Endothelial cell of hepatic sinusoid (primary cell): Measurements from ENCODE around the gene OPN3.

Source experiments
- in situ Hi-C: cut with HindIII; loops from 2 replicates; pipeline ENCODE4 v1.10.0; 2017; ENCODE audit warnings: low sequenced_read_pairs

The OPN3 gene

GRCh38 chr1:241647658-241648057 is 7.5 kb upstream of the OPN3 start:
- in situ Hi-C loops = no loop called here

- in situ Hi-C loops = no loop called here
Observed at GRCh38 chr1:241646201-241646600, 6.0 kb upstream of the OPN3 start.

DNA sequence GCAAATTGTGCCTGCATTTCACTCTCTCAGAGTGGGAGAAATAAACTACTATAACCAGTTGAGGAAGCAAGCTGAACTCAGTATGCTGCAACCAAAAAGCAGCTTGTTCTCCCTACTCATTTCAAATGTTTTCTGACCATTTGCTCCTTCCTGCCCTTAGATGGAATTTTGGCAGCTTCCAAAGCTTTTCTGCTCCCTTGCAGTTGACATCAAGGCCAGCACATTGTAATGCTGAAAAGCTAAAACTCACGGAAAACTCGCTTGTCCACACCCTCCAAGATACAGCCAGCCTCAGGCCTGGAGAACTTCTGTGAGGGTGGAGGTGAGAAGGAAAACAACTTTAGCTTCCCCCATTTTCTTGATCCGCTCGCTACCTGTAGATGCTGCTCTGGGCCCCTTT is 5.0 kb upstream of the OPN3 start:
- in situ Hi-C loops = no loop called here

GRCh38 chr1:241644259-241644658 is 4.1 kb upstream of the OPN3 start:
- in situ Hi-C loops = no loop called here

DNA sequence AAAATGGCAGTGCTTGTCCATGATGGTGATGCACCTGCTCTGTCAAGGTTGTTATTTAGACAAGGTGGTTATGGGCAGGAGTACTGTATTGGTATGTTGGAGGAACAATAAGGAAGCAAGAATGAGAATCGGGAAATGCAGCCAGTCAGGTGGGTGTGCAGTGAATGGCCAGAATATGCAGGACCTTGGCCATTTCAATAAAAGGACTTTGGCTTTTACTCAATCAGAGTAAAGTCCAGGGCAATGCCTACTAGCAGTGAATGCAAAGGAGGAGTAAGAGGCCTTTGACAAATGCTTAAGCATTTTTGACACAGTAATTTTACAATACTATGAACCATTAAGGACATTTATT is 2.4 kb upstream of the OPN3 start:
- in situ Hi-C loops = no loop called here

DNA sequence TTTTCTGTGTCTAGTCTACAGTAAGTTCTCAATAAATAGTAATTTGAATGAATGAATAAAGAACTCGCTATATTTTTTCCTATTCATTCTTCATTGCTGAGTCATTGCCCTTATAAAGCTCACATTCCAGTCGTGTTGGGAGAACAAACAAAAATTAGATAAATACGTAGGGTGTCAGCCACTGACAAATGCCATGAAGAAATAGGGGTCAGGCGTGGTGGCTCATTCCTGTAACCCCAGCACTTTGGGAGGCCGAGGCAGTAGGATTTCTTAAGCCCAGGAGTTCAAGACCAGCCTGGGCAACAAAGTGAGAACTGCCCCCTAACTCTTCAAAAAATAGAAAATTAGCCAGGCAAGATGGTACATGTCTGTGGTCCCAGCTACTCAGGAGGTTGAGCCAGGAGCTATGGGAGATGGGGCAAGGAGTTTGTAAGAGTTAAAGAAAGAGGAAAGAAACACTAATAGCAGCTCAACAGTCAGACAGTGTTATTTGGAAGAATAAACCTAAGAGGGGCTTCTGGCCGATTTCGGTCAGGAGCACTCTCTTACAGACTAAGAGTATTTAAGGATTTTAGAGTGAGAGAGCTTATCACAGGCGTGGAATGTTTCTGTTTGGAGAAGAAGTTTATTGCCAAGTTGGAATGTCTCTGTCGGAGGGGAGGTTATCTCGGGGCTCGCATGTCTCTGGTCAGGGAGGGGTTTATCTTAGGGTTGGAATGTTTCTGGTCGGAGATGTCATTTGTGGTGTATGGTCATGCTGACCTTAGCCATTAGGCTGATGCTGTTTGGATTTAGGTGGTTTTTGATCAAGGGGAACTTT is 1.8 kb upstream of the OPN3 start:
- in situ Hi-C loops = no loop called here

DNA sequence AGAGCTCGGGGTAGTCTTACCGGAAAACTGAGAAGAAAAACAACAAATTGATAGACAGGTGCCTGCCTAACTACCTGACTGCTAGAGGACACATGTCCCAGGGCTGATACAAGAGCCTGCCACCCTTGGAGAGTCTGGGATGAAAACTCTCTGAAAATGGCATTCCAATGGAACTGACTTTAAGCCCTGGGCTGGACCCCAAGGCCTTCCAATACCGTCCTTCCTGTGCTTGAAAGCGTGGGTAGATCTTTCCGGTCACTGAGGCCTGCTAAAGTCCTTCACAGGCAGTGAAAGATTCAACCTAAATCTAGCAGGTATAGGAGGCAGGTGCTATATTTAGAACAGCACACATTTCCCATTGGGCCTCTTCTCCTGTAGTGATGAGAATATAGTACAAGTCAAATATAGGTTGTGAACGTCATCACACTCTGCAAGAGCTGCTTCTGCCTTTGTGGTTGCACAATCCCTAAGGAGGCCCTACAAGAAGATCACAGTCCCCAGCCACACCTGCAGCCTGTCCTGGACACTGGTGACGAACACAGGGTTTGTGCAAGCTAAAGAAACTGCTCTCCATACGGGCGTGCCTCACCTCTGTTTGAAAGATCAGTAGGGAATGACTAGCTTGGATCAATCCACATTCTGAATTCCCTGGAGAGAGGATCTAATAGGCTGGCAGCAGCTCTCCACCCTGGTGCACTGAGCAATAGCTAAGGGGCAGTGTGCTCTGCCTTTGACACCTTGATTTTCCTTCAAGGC is 876 bp upstream of the OPN3 start:
- in situ Hi-C loops = no loop called here

- in situ Hi-C loops = no loop called here
Observed at GRCh38 chr1:241639623-241640148, 483 bp downstream of the OPN3 start.

DNA sequence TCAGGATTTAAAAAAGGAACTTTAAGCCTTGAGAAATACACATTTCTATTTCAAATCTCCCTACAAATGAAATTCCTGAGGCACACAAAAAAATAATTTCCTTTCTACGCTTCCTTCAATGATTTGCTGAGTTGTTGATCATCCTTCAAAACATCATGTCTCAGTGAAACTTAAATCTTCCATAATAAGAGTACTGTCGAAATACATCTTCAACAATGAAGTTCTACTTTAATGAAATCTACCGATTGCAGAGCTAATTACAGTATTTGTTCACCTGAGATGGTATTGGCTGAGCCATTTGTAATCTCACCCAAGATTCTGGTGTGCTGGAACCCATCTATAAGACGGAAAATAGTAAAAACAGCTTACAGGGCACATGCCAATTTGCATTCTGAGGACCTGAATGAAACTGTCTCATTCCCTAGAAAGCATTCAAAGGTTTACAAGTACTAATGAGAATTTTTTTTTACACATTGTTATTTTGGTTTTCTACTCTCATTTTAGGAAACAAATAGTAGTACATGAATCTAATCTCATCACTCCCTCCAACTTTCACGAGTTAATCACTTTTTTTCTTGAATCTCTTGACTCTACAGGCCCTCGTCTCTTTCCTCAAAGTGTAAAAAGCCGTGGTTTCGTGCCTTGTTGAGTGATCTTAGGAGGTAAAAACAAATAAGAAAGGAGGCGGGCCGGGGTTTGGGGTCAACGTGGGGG is 1.1 kb downstream of the OPN3 start:
- in situ Hi-C loops = no loop called here

DNA sequence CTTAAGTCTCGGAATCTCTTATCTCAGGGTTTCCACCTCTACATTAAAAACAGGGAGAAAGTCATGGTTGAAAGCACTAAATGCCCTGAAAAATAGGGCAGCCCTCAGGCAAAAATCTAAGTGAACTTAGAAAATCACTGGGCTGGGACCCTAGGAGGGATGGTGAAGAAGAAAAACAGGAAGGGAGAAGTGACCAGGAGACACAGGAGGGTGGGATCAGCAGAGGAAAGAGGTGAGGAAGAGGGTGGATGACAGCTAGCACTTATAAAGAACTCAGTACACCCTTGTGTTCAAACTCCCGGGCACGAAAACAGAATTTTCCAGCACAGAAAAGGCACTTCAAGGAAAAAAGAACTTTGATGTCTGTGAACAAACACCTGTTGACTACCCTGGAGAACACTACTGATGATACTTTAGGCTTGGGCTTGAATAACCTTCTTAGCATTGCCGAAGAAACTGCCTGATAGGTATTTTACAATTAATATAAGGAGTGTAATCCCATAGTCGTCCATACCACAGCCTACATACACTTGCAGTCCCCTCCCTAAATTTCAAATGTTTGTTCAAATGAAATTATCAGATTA is 2.0 kb downstream of the OPN3 start:
- in situ Hi-C loops = no loop called here

- in situ Hi-C loops = no loop called here
Observed at GRCh38 chr1:241637604-241638003, 2.6 kb downstream of the OPN3 start.

DNA sequence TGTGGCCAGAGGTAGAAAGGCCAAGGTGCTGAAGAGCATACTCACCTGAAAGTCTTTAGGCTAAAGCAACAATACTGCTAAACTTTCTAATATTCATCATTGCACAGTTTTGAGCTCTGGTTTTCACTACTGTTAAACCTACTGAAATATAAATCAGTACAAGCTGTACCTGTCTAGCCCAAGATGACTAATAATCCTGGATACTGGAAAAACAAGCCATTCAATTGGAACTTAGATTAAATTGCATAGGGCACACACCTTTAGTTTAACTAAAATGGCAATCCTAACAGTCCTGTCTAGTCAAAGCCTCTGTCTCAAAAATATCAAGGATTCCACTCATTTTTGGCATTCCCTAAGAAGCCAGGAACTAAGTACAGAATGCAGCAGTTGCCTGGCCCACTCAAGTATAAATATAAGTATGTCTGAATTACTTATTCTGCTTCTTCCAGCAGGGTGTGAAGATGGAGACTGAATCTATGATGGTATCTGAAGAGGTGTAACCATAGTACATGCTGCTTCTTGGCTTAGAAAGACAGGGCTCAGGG is 3.1 kb downstream of the OPN3 start:
- in situ Hi-C loops = no loop called here

DNA sequence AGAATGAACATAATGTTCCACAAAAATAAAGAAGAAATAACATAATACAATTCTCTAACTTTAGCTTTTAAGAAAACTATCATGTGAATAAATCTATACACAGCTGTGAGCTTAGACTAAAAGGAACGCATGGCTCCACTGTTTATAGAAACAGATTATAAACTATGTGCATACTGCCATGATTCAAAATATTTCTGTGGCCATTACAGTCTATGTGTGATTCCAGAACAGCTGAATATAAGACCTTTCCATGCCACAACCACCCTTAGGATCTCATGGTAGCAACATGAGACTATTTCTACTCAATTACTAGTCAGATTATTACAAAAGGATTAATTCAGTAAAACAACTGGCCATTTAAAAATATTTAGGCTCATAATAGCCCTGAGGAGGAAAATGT is 3.9 kb downstream of the OPN3 start:
- in situ Hi-C loops = no loop called here

- in situ Hi-C loops = no loop called here
Observed at GRCh38 chr1:241635556-241636152, 4.5 kb downstream of the OPN3 start.

- in situ Hi-C loops = no loop called here
Observed at GRCh38 chr1:241632987-241633386, 7.2 kb downstream of the OPN3 start.

- in situ Hi-C loops = no loop called here
Observed at GRCh38 chr1:241631674-241632073, 8.5 kb downstream of the OPN3 start.

- in situ Hi-C loops = no loop called here
Observed at GRCh38 chr1:241630899-241631298, 9.3 kb downstream of the OPN3 start.

- in situ Hi-C loops = no loop called here
Observed at GRCh38 chr1:241630476-241630875, 9.7 kb downstream of the OPN3 start.

DNA sequence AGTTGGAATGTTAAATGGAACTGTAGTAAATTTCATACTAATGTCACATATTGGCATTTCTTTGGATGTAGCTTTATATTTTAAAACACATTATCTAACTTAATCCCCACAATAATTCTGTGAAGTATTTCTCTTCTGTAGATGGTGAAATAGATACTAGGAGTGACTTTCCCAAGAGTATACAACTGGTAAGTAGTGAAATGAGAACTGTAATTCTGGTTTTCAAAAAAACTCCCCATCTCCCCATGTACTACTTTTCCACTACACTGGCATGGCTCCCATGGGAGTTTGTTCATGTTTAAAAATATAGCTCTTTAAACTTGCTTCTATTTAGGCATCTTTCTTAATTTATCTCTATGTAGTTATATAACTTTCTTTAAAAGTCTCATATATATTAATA is 10.2 kb downstream of the OPN3 start:
- in situ Hi-C loops = no loop called here

GRCh38 chr1:241627453-241628259 is 12.5 kb downstream of the OPN3 start:
- in situ Hi-C loops = loop anchor here (10.0 kb wide), 1 partner anchor 103 kb away; no protein-coding TSS in a partner anchor
